Activated CD8-positive, alpha-beta memory T cell treated with anti-CD3 and anti-CD28 coated beads, Interleukin-2, amount 50 U/mL, for 1 hour (primary cell): Measurements from ENCODE around the gene IL5RA.

ENCODE experiments used
- DNase-seq: peaks from one replicate; pipeline ENCODE4 v3.0.0-alpha.2; 2020; ENCODE audit errors: extremely low read depth

The IL5RA gene

DNA sequence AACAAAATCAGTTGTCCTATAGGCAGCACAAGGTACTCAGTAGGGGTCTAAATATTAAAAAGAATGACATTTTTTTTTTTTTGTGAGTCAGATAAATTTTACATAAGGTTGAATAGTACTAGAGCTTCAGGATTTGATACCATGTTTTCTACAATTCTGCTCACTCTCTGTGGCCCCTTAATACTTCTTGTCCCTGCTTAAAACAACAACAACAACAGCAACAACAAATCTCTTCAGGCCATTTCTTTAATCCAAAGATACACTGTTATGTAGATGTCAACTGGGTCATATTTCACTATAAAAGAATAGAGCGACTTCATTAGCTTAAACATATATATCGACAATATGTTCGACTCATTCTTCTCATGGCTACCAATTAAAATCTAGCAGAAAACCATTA lies 3.0 kb downstream of the IL5RA start:
- no peak for DNase-seq

DNA sequence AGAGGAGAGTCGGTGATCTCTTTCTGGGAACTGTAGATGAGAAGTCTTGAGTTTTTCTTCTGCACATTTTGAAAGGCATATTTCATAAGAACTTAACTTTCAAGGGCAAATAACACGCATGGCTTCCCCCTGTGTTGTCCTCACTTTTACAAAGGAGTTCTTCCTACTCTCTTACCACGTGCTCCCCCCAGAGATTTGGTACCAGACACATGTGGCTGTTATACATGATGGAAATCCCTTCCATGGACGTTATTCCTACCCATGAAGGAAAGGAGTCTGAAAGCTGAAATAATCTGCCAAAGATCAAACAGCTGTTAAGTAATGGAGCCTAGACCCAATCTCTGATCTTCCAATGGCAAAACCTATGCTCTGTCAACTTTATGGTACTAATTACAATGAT lies 4.4 kb downstream of the IL5RA start:
- DNase-seq: no peak

DNA sequence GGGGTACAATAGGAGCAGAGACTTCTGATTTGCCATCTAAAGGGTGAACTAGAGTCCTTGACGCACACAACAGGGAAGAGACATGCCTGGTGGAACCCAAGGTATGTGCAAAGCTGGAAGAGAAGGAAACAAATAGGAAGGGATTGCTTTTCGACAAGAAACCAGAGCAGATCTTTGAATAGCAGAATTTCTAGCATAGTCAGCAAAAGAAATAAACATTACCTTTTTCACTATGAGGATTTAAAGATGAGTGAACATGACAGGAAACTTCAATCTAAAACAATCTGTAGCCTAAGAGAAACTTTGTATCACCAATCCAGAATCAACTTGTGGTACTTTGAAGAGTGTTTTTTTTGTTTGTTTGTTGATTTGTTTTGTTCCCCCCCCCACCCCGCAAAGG lies 4.9 kb downstream of the IL5RA start:
- DNase-seq: no peak

DNA sequence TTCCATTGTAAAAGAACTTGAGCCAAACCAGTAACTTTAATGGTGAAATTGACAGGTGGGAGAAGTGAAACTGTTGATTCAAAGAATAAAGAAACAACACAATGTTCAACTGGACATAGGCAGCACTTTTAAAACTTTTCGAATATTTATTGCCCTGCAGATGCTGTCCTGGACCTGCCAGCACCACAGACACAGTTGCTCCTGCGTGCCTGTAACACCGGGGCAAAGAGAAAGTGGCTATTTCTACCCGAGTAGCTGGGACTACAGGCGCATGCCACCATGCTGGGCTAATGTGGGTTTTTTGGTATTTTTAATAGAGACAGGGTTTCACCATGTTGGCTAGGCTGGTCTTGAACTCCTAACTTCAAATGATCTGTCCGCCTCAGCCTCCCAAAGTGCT lies 7.4 kb downstream of the IL5RA start:
- no peak for DNase-seq

DNA sequence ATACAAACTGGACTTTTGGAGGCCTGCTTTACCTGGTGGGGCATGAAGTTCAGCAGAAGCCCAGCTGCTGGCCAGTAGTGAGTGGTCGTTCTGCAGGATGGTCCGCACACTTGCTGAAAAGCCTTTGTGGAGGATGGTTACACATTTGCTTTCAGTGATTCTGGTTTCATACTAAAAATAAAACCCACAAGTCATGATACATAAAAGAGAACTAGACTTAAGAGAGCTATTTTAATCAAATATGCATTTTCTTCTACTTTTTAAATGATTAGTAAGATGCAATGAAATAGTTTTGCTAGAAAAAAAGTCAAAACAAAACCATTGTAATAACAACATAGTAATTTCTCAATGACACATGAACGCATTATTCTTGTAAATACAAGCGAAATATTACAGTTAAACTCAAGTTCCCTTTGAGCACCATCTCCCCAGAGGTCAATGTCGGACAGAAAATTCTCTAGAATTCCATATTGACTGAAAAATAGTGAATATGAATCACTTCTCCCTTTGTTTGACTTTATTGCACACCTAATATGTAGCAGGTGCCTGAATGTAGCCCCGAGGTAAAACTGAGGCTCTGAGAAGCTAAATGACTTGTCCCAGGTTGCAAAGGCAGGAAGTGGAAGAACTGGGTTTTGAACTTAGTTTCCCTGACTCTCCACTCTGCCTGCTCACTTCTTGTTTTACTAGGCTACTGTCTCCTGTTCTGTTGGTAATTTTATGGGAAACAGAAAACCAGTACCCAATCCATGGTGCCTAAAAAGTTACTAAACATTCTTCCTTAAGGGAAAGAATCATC lies 8.3 kb downstream of the IL5RA start:
- DNase-seq: no peak

DNA sequence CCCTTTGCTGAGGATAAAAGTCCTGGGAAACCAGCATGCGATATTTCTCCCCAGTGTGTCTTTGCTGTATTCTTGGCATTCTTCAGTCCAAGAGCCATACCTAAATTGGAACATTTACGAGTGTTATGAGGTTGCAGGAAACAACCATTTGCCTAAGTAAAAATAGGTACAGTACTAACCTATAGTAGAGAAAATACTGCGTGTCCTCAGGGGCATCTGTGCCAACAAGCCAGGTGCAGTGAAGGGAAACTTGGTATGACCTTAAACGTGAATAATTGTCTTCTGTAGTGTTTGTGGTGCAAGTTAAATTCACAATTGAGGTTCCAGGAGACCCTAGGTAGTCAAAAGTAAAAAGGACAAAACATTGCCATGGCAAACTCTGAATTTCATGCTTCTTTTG lies 12.2 kb downstream of the IL5RA start:
- no peak for DNase-seq

DNA sequence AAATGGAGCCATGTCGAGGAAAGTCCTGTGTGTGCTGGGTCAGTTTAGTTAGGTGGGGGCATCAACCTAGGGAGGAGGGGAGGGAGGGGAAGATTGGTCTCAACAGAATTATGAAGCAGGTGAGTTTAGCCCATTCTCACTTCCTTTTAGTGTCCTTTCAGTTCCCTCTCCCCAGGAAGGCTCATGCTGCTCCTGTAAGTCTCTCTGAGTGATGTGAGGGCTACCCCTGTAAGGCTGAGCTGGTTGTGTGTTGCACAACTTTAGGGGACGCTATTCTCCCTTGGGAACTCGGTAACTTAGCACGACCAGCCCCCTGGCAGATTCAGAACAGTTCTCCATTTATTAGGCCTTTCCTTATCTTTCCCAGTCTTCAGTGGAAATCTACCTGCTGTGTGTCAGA lies 21.2 kb downstream of the IL5RA start:
- no peak for DNase-seq

DNA sequence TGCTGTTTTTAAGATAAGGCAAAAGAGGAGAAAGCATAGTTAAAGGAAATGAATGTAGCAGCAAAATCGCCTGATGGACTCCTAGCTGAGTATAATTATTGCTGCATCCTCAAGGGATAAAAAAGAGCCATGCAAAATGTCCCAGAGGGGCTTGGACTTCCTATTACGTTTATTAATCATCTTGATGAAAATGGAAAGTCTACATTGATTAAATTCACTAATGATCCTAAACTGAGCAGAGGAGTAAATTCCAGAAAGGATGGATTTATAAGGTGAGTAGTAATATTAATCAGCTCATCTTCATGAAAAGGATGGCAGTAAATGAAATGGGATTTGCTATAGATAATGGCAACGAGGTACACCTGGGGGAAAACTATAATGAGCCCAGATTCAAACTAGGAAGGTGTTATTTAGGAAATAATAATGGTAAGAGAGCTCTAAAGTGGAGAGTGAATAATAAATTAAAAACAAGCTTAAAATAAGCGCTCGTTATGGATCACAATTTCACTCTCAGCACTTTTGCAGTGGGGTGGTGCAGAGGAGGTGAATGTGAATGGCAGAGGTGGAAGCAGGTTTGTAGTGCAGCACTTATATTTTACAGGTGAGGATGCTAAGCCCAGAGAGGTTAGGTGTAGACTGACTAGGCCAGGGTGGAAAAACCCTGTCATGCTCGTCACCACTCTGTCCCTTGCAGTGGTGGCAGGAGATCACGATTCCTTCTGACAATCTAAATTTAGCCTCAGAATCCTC lies 22.3 kb downstream of the IL5RA start:
- DNase-seq: no peak

DNA sequence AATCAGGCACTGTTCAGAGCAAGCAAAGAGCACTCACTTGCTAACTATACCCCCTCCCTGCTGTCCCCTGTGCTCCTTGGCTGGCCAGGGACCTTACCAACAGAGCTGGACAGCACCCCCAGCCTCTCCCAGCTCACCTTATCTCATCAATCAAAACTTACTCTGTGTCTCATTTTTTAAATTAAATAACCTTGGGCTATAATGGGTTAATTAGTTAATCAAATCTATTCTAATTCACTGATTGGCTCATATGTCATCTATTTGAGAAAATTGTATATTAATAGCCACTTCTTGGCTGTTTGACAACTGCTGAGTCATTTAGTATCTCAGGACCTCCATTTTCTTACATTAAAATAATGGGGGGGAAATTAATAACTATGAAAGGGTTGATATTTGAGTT lies 22.9 kb downstream of the IL5RA start:
- DNase-seq: no peak

DNA sequence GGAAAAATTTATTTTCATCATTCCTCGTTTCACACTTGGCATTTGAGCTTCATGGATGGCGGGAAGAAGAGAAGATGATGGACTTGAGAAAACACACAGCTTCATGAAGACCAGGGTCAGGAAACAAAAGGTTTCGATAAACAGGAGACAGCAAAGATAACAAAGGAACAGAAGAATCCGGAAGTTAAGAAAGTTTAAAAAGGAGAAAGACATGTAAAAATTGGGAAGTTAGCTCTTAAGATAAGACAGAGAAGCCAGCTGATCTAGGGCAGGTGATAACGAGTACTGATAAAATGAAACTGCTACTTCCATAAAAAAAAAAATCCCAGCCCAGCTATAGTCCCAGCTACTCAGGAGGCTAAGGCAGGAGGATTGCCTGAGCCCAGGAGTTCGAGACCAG lies 23.9 kb downstream of the IL5RA start:
- no peak for DNase-seq

DNA sequence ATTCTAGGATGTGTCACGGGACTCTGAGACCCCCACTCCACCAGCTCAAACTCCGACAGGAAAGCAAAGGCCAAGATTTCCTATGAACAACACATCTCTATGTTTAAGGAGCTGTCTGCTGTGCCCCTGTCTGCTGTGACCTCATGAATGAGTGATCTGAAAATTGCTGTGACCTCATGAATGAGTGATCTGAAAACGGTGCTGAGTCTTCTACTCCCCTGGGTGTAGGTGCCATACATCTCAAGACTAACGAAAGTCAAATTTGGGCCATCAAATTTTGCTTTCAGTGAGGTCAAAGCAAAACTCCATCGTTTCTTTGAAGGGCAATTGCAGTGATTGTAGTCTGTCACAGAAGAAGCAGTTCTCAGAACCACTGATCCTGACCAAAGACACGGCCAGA lies 24.4 kb downstream of the IL5RA start:
- no peak for DNase-seq

DNA sequence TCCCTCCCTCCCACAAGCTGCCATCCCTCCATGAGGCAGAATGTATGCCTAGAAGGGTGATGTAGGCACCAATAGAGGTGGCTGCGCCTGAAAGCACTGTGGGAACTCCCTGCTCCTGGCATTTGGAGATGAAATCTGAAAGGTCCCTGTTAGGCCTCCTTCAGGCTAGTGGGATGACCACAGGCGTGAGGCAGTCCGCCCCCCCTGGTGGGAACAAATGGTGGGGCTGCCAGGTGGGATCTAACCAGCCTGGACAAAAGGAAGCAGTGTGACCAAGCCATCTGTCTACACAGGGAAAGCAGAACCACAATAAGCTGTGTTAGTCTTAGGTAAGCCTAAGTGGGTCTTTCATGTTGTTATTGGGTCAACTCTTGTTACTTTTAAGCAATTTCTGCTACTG lies 25.3 kb downstream of the IL5RA start:
- no peak for DNase-seq

DNA sequence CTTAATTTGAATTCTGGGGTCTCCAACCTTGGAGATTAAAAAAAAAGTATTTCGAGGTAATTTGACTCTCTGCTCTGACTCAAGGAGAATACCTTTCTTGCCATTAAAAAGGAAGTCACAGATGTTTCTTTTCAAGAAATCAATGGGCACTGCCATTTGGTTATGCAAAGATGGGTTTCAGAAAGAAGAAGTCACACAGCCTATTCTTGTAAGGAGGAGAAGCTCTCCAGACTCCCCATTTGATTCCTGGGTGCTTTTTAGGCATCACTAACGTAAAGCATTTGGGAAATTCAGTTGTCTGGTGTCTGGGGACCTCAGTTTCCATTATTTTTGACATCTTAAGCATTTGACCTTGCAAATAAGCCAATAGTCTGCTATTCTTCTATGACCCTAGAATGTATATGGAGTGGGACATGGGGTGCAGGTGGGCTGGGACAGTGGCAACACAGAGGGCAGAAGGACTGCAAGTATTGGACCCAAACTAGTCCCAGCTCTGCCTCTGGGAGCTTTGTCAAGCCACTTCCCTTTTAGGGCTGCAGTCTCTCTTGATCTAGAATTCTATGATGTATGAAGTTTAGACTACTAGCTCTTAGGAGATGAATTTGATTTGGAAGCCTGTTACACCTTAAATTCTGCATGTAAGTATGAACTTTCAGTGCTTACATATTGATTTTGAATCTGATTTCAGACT lies 27.8 kb downstream of the IL5RA start:
- DNase-seq: no peak

DNA sequence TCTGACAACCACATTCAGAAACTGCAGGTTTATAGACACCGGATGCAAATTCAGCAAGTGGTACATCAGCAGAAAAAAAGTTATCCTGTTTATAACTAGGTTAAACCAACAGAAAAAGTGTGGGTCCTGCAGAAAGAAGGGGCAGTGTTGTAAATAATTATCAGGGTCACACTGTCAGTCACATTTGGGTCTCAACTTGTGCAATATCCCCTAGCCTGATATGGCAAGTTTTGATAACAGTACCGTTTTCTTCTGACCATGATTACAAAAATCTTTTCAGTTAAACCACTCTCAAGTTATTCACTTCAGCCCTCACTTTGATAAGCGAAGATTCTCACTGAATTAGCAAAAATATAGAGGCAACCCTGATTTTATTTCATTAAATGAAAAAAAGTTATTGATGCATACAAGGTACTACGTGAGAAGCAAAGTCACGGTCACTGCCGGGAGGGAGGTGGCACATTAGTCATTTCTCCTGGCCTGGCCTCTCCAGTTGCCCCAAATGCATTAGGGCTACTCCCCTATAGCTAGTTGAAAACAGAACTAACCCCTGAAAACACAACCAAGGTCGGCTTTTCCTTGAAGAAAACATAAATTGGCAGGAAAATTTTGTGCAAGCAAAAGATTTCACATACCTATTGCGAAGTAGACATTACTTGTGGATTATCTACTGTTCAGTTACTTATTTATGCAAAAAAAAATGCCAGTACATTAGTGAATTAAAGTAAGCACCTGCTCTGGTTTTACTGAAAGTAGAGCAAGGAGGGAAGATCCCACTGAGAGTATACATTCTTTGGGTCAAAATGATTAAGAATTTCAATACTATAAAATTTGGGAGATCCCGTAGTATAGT lies 28.6 kb downstream of the IL5RA start:
- no peak for DNase-seq

DNA sequence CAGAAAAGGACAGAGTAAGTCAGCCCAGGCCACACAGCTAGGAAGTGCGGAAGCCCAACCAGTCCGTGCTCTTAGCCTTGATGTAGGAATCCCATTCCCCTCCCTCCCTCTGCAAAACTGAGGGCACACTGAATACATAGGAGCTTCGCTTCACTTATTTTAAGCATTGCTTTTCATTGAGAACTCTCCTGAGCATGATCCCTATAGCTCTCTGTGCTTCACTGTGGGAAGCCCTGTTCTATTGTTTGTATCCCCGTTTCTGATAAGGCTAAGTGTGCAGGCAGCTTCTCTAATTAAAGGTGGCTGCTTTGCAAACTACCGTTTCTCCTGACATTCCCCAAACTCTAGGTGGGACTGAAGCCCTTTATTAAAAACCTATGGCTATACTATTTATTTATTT lies 29.9 kb downstream of the IL5RA start:
- DNase-seq: no peak

DNA sequence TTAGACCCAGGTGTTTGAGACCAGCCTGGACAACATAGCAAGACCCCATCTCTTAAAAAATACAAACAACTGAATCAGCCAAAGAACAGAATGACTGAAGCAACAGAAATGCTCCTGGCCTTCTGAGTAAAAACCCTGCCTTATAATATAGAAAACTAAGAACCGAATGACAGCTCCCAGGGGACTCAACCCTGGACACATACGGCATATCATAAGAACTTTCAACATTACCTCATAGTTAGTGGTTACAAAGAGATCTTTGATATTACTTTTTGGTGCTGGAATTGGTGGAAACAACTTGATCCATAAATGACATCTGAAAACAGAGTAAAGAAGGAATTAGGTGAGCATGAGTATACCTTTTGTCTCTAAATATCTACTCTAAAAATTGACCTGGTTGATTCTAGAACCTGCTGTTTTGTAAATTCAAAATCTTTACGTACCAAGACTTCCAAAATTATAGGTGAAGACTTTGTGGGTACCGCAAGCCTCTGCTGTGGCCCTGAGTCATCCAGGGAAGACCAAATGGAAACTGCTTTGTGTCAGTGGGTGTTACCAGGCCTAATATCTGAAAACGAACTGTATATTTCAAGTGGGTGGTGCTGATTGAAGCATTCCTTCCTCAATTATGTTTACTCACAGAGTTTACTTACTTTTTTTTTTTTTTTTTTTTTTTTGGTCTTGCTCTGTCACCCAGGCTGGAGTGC lies 35.5 kb downstream of the IL5RA start:
- DNase-seq: no peak

DNA sequence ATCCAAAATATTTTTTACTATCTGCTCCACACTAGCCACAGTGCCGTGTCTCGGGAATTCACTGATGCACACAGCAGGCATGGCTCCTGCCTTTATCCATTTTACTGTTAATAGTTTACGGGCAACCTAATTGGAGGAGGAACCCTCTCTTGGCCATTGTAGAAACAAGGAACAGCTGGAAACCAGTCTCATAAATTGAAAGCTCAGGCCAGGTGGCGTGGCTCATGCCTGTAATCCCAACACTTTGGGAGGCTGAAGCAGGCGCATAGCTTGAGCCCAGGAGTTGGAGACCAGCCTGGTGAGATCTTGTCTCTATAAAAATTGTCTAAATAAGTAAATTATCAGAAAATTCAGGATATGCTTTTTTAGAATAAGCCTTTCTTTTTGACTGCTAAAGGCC lies 39.0 kb downstream of the IL5RA start:
- no peak for DNase-seq

DNA sequence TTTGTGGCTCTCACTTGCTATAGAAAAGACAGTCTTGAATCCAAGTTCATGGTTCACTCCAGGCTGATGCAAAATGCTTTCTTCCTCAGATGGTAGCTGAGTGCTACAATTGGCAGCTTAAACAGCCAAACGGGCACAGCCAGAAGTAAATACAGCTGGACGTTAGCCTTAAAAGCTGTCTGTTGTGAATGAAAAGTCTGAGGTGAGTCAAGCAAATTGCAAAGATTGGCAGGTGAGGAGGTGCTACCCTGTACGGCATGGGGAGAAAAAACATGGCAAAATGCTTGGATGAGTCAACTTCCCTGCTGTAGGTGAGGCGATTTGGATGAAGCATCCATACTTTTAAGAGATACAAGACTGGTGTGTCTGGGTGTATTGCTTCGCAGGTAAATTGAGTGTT lies 40.5 kb downstream of the IL5RA start:
- DNase-seq: no peak

DNA sequence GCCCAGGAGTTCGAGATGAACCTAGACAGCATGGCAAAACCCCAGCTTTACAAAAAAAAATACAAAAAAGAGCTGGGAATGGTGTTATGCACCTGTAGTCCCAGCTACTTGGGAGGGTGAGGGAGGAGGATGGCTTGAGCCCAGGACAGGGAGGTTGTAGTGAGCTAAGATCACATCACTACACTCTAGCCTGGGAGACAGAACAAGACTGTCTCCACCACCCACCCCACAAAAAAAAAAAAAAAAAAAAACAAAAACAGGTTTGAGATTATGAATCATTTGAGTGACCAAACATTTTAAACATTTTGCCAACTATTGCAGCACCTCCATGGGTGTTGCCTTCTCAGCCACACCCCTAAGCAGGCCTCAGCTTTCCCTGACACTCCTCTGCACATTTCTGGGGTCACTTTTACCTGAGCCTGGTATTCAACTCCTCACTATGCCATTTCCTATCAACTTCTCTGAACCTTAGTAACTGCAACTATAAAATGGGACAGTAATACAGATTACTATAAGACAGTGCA lies 41.8 kb downstream of the IL5RA start:
- no peak for DNase-seq

DNA sequence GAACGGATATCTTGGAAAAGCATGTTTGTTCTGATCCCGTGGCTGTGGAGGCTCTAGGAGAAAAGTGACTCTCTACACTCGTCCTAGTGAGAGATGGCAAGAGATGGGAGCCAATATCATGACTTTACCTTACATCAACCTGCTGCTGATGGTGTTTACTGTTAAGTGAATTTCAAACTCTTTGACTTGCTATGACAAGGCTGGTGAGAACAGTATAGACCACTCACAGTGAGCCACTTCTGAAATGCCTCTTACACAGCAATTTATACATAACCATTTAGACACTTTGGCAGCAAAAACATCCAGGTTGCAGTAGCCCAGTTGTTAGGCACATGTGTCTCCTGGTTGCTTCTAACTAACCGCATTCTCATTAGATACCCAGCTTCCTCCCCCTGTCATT lies 43.3 kb downstream of the IL5RA start:
- DNase-seq: no peak

DNA sequence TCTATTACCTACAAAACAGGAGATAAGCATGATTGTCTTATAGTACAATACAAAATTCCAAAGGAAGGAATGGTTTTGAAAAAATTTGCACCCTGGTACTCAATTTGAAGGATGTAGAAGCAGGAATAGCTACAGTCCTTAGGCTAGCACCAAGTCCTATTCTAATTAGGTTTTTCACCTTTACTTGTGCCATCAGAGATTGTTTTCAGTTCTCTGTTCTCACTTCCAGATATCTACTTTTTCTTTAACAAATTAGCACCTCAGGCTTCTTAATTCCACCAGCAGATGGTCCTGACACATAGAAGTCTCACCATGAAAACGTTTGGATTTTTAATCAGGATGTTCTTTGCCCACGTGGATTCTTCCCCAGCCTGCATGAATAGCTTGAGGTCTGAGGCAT lies 43.8 kb downstream of the IL5RA start:
- no peak for DNase-seq
